ENCODE data around the gene TRIO. TPM values are rescaled to one million over a fixed set of nuclear protein-coding genes. Genes with fewer than 3 reads are reported as not detected.

Gene TRIO
- total and polyA plus RNA-seq, 2 donors (not counting 3 experiments of a cell fraction or from before 2014, with no cell fraction given): 82.9 to 248 TPM

DNA sequence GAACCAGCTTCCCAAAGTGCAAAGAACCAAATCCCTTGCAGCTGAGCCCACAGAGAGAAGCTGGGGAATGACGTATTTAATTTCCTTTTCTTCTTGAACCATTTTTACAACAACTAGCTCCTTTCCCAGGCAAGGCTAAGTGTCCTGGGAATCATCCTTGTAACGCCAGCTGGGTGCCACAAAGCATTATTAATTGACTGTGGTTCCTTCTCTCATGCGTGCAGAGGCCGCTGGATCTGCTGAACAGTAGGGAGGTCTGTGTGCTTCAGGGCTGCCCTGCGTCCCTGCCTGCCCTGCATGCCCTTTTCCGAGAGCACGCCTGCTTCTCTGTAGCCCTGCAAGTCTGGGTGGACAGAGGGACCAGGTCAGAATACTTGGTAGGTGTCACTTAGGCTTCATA lies 314.3 kb downstream of the TRIO start:
- H3K79me2 ChIP-seq (ENCODE audit: control insufficient read depth, insufficient read depth, low read length): peaks cover 32% of the 10 kb centered on the region
- H3K4me3 ChIP-seq (replicated peaks in 1 of 3; ENCODE audit: insufficient read depth in 1 of 3, low read depth in 1 of 3, low read length in 3 of 3): no peak overlapping the region
- ChIA-PET POLR2A (interaction anchor here (0.6 kb wide), 1 partner anchor 74 kb away, joined by 3 read pairs; no protein-coding TSS in a partner anchor), CTCF (interaction anchor here (1.5 kb wide), 1 partner anchor 17 kb away, joined by 3 read pairs; no protein-coding TSS in a partner anchor)
- H3K27ac ChIP-seq (ENCODE audit: insufficient read depth, low read depth, low read length): no peak overlapping the region
- no peak for DNase-seq (ENCODE audit: low read depth, low spot score)
- H3K4me2 ChIP-seq (ENCODE audit: insufficient read depth, low read length): no peak overlapping the region
- no peaks in the 10 kb centered on the region for H3K9me1 ChIP-seq (replicated peaks; ENCODE audit: control insufficient read depth, extremely low read depth, insufficient read depth, low read length)
- BruUV-seq (replicated peaks): no TSS peak
- H2AFZ ChIP-seq (ENCODE audit: low read depth, low read length): no peak overlapping the region
- H3K36me3 ChIP-seq (ENCODE audit: control insufficient read depth in 2 of 2, extremely low read depth in 1 of 2, insufficient read depth in 2 of 2, low read length in 2 of 2): peaks cover 20 to 21% of the 10 kb centered on the region in 2 experiments
- no peaks in the 10 kb centered on the region for H3K27me3 ChIP-seq (ENCODE audit: control insufficient read depth in 2 of 2, insufficient read depth in 2 of 2, low read length in 2 of 2)
- H4K20me1 ChIP-seq (replicated peaks; ENCODE audit: control insufficient read depth, extremely low read depth, insufficient read depth, low read length): no peaks in the 10 kb centered on the region
- no peaks in the 10 kb centered on the region for H3K9me3 ChIP-seq (replicated peaks; ENCODE audit: control insufficient read depth, insufficient read depth, low read length)
- intact Hi-C loops (cut with micrococcal nuclease): no loop called here
- H3K9ac ChIP-seq (replicated peaks; ENCODE audit: extremely low read depth, insufficient read depth, low read length): no peak overlapping the region
- H3K4me1 ChIP-seq (ENCODE audit: control insufficient read depth, extremely low read depth, insufficient read depth, low read length): peaks cover 3% of the 10 kb centered on the region
- dilution Hi-C loops (cut with MboI; ENCODE audit: extremely low pct_ligation_motif_present, low sequenced_read_pairs): no loop called here
- TF ChIP-seq POLR2AphosphoS5 (IDR thresholded peaks at IDR 0.05; ENCODE audit: insufficient read depth, low read depth, low read length): no peak
- no peak for TF ChIP-seq POLR2A (IDR thresholded peaks at IDR 0.05; ENCODE audit: low read depth, low read length)
- no peak for TF ChIP-seq EZH2 (IDR thresholded peaks at IDR 0.05; ENCODE audit: borderline replicate concordance, low read depth, low read length, severe bottlenecking)
- TF ChIP-seq, protein P1, sequence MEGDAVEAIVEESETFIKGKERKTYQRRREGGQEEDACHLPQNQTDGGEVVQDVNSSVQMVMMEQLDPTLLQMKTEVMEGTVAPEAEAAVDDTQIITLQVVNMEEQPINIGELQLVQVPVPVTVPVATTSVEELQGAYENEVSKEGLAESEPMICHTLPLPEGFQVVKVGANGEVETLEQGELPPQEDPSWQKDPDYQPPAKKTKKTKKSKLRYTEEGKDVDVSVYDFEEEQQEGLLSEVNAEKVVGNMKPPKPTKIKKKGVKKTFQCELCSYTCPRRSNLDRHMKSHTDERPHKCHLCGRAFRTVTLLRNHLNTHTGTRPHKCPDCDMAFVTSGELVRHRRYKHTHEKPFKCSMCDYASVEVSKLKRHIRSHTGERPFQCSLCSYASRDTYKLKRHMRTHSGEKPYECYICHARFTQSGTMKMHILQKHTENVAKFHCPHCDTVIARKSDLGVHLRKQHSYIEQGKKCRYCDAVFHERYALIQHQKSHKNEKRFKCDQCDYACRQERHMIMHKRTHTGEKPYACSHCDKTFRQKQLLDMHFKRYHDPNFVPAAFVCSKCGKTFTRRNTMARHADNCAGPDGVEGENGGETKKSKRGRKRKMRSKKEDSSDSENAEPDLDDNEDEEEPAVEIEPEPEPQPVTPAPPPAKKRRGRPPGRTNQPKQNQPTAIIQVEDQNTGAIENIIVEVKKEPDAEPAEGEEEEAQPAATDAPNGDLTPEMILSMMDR (IDR thresholded peaks at IDR 0.05; ENCODE audit: extremely low read depth in 1 of 2, insufficient read depth in 1 of 2, low read depth in 1 of 2, low read length in 2 of 2): no peak
- TF ChIP-seq GATA2 (IDR thresholded peaks at IDR 0.05; ENCODE audit: insufficient read depth, insufficient read length, low read depth, low read length): no peak
- TF ChIP-seq, protein P2, sequence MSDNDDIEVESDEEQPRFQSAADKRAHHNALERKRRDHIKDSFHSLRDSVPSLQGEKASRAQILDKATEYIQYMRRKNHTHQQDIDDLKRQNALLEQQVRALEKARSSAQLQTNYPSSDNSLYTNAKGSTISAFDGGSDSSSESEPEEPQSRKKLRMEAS (IDR thresholded peaks at IDR 0.05; ENCODE audit: insufficient read depth, insufficient read length): no peak
- TF ChIP-seq FOS (IDR thresholded peaks at IDR 0.05; ENCODE audit: borderline replicate concordance, insufficient read depth, low read length): no peak
- no peak for TF ChIP-seq MYC (IDR thresholded peaks at IDR 0.05; ENCODE audit: low read depth, low read length)
- TF ChIP-seq JUN (IDR thresholded peaks at IDR 0.05; ENCODE audit: borderline replicate concordance, insufficient read depth, insufficient read length, low read depth): no peak
- FAIRE-seq: no peak
